Measurements from ENCODE around the gene UNC13B.

The UNC13B gene

DNA sequence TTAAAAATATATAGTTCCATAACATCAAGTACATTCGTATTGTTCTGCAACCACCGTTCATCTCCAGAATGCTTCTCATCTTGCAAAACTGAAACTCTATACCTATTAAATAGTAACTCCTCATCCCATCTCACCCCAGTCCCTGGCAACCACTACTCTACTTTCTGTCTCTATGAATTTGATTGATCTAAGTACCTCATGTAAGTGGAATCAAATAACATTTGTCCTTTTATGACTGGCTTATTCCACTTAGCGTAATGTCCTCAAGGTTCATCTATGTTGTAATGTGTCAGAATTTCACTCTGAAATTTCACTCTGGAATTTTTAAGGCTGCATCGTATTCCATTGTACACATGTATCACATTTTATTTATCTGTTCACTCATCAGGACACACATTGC, 196.0 kb downstream of the UNC13B start:
- no peak for TF ChIP-seq NFIC (IDR thresholded peaks at IDR 0.05)

GRCh38 chr9:35364817-35365585, 203.2 kb downstream of the UNC13B start:
- no peak for TF ChIP-seq EGR1 (IDR thresholded peaks at IDR 0.05)
- no peak for TF ChIP-seq EP300 (IDR thresholded peaks at IDR 0.05; ENCODE audit: borderline replicate concordance)
- TF ChIP-seq MAX (IDR thresholded peaks at IDR 0.05) = no peak
- TF ChIP-seq, protein P1, sequence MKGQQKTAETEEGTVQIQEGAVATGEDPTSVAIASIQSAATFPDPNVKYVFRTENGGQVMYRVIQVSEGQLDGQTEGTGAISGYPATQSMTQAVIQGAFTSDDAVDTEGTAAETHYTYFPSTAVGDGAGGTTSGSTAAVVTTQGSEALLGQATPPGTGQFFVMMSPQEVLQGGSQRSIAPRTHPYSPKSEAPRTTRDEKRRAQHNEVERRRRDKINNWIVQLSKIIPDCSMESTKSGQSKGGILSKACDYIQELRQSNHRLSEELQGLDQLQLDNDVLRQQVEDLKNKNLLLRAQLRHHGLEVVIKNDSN (IDR thresholded peaks at IDR 0.05) = no peak
- no peak for TF ChIP-seq CEBPB (IDR thresholded peaks at IDR 0.05)
- no peak for TF ChIP-seq TAF1 (IDR thresholded peaks at IDR 0.05; ENCODE audit: low read depth)
- TF ChIP-seq RAD21 (IDR thresholded peaks at IDR 0.05; ENCODE audit: low read depth) = no peak
- no peak for TF ChIP-seq ZBTB7A (IDR thresholded peaks at IDR 0.05; ENCODE audit: low read depth)
- no peak for TF ChIP-seq YY1 (IDR thresholded peaks at IDR 0.05; ENCODE audit: low read depth)
- TF ChIP-seq FOXM1 (IDR thresholded peaks at IDR 0.05; ENCODE audit: borderline replicate concordance, low read depth) = no peak
- TF ChIP-seq TEAD4 (IDR thresholded peaks at IDR 0.05) = no peak
- no peak for TF ChIP-seq REST (IDR thresholded peaks at IDR 0.05; ENCODE audit: low read depth)
- no peak for TF ChIP-seq CREB1 (IDR thresholded peaks at IDR 0.05; ENCODE audit: low read depth)
- TF ChIP-seq TCF12 (IDR thresholded peaks at IDR 0.05; ENCODE audit: low read depth) = no peak
- TF ChIP-seq NFIC (IDR thresholded peaks at IDR 0.05) = no peak

GRCh38 chr9:35366627-35367026, 204.8 kb downstream of the UNC13B start:
- TF ChIP-seq EP300 (IDR thresholded peaks at IDR 0.05; ENCODE audit: borderline replicate concordance) (no peak), TCF12 (IDR thresholded peaks at IDR 0.05; ENCODE audit: low read depth) (no peak), TAF1 (IDR thresholded peaks at IDR 0.05; ENCODE audit: low read depth) (no peak), CEBPB (IDR thresholded peaks at IDR 0.05) (no peak), YY1 (IDR thresholded peaks at IDR 0.05; ENCODE audit: low read depth) (no peak), NFIC (IDR thresholded peaks at IDR 0.05) (no peak), CREB1 (IDR thresholded peaks at IDR 0.05; ENCODE audit: low read depth) (no peak), REST (IDR thresholded peaks at IDR 0.05; ENCODE audit: low read depth) (no peak), EGR1 (IDR thresholded peaks at IDR 0.05) (no peak), MAX (IDR thresholded peaks at IDR 0.05) (no peak), RAD21 (IDR thresholded peaks at IDR 0.05; ENCODE audit: low read depth) (no peak)

GRCh38 chr9:35367451-35367850, 205.6 kb downstream of the UNC13B start:
- 0 out of 2 replicates have a peak, but pooled peaks have one; percentile 12 for TF ChIP-seq TEAD4 (IDR thresholded peaks at IDR 0.05)
- no peak for TF ChIP-seq RAD21 (IDR thresholded peaks at IDR 0.05; ENCODE audit: low read depth)

DNA sequence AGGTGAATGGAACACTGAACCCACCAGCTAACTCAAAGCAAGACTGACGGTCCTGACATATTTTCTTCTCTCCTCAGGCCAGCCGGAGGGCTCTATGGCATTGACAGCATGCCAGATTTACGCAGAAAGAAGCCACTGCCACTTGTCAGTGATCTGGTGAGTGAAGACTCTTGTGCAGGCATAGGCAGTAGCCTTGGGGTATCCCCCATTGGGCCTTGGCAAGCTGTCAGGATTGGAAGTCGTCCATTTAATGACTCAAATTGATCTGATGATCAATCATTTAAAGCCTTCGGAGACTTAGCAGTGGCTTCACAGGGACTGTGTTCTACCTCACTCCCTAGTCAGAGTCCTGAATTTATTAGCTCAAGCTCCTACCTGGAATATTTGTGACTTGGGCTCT, 208.4 kb downstream of the UNC13B start:
- TF ChIP-seq EGR1 (IDR thresholded peaks at IDR 0.05) (no peak), REST (IDR thresholded peaks at IDR 0.05; ENCODE audit: low read depth) (no peak), TCF12 (IDR thresholded peaks at IDR 0.05; ENCODE audit: low read depth) (no peak), CEBPB (IDR thresholded peaks at IDR 0.05) (no peak), MAX (IDR thresholded peaks at IDR 0.05) (no peak), CREB1 (IDR thresholded peaks at IDR 0.05; ENCODE audit: low read depth) (no peak), EP300 (IDR thresholded peaks at IDR 0.05; ENCODE audit: borderline replicate concordance) (no peak), FOXM1 (IDR thresholded peaks at IDR 0.05; ENCODE audit: borderline replicate concordance, low read depth) (no peak), TAF1 (IDR thresholded peaks at IDR 0.05; ENCODE audit: low read depth) (no peak), TEAD4 (IDR thresholded peaks at IDR 0.05) (no peak), YY1 (IDR thresholded peaks at IDR 0.05; ENCODE audit: low read depth) (no peak)
